Upper lobe of left lung (tissue), 6 donors: ENCODE measurements around the gene FRAT1. TPM values are rescaled to one million over a fixed set of nuclear protein-coding genes. Genes with fewer than 3 reads are reported as not detected.
"Not testable (repeated sequence)": the region's sequence is repeated elsewhere in the genome, so short reads cannot be mapped to it uniquely, and the experiment has no call there.

Experiments used
- ATAC-seq, 2 donors: fragments of 200-7000 bp; cut with Tn5 transposase; one replicate each; pipeline ENCODE4 v1.9.1; 2022; ENCODE audit warnings: mild to moderate bottlenecking in 2 of 2, moderate library complexity in 2 of 2; ENCODE audit not compliant: low FRiP score in 2 of 2
- DNase-seq, 2 donors: peaks; one replicate each; pipeline ENCODE4 v3.0.0-alpha.2; 2019 to 2020
- H3K27ac ChIP-seq, 4 donors: fragments of 200-600 bp; sonication (generic); one replicate each; pipeline ENCODE4 v1.5.1; 2016 to 2019
- H3K27me3 ChIP-seq, 4 donors: fragments of 200-600 bp; sonication (generic); one replicate each; pipeline ENCODE4 v1.5.1; 2017 to 2019
- H3K36me3 ChIP-seq, 4 donors: fragments of 200-600 bp; sonication (generic); one replicate each; pipeline ENCODE4 v1.5.1; 2016 to 2019
- H3K4me1 ChIP-seq, 4 donors: fragments of 200-600 bp; sonication (generic); one replicate each; pipeline ENCODE4 v1.5.1; 2018 to 2019
- H3K4me3 ChIP-seq, 4 donors: fragments of 200-600 bp; sonication (generic); one replicate each; pipeline ENCODE4 v1.5.1; 2017 to 2019; ENCODE audit warnings: mild to moderate bottlenecking in 2 of 4, moderate library complexity in 1 of 4
- H3K9me3 ChIP-seq, 4 donors: fragments of 200-600 bp; sonication (generic); one replicate each; pipeline ENCODE4 v1.5.1; 2018 to 2019
- EP300 ChIP-seq, 4 donors: sonication (generic); formaldehyde crosslinking; IDR thresholded peaks; one replicate each; pipeline ENCODE4 v1.5.1; 2017; ENCODE audit warnings: antibody characterized with exemption in 4 of 4, control low read depth in 2 of 4
- POLR2A ChIP-seq, 4 donors: fragments of 450-650 bp; IDR thresholded peaks; one replicate each; pipeline ENCODE4 v1.5.1; 2016 to 2017; ENCODE audit warnings: antibody characterized with exemption in 4 of 4, mild to moderate bottlenecking in 2 of 4
- POLR2AphosphoS5 ChIP-seq, 2 donors: sonication (generic); formaldehyde crosslinking; IDR thresholded peaks; one replicate each; pipeline ENCODE4 v1.5.1; 2017; ENCODE audit warnings: antibody characterized with exemption in 2 of 2
- WGBS, 2 donors: methylation state at CpG; one replicate each; pipeline ENCODE4 v1.1.5; 2017 to 2018; 5-methylcytosine and 5-hydroxymethylcytosine counted together
- total RNA-seq, 6 donors: library from RNA; depleted of rRNA in 4 of 6; stranded (reverse); fragments of >200 nt in 4 of 6; gene quantifications; one replicate each; pipeline versions ENCODE4 v1.1.0 to v1.2.1, GENCODE V29; 2016 to 2021
- TF ChIP-seq, protein P1 (sequence below), 6 experiments: fragments of 450-650 bp in 4 of 6; fragments of 200-600 bp in 2 of 6; sonication (generic) in 2 of 6; IDR thresholded peaks; one replicate each; pipeline ENCODE4 v1.5.1; 2016 to 2019; ENCODE audit warnings: antibody characterized with exemption in 6 of 6
- donor health status: DM: no; HTN: no; CAD: no; lungs with moderate emphysema.
- donor health status: DM: no; HTN: yes; CAD: no; lungs with severe emphysema.

The FRAT1 gene
- total RNA-seq, 6 donors from 2014 or later: 8.9 to 20.2 (median 15.4) TPM

GRCh38 chr10:97277551-97277950, 41.5 kb upstream of the FRAT1 start:
- DNase-seq (no peak), ATAC-seq (no peak)
- no peaks in the 10 kb centered on the region for H3K36me3 ChIP-seq
- H3K4me3 ChIP-seq: no peak overlapping the region
- H3K27ac ChIP-seq: no peak overlapping the region
- no peaks in the 10 kb centered on the region for H3K27me3 ChIP-seq
- H3K4me1 ChIP-seq: peaks cover 0 to 12% (median 11%) of the 10 kb centered on the region in 4 donors
- TF ChIP-seq, protein P1, sequence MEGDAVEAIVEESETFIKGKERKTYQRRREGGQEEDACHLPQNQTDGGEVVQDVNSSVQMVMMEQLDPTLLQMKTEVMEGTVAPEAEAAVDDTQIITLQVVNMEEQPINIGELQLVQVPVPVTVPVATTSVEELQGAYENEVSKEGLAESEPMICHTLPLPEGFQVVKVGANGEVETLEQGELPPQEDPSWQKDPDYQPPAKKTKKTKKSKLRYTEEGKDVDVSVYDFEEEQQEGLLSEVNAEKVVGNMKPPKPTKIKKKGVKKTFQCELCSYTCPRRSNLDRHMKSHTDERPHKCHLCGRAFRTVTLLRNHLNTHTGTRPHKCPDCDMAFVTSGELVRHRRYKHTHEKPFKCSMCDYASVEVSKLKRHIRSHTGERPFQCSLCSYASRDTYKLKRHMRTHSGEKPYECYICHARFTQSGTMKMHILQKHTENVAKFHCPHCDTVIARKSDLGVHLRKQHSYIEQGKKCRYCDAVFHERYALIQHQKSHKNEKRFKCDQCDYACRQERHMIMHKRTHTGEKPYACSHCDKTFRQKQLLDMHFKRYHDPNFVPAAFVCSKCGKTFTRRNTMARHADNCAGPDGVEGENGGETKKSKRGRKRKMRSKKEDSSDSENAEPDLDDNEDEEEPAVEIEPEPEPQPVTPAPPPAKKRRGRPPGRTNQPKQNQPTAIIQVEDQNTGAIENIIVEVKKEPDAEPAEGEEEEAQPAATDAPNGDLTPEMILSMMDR (IDR thresholded peaks at IDR 0.05): no peak
- no peak for TF ChIP-seq EP300 (IDR thresholded peaks at IDR 0.05)
- H3K9me3 ChIP-seq: no peaks in the 10 kb centered on the region
- WGBS, 2 donors: 71% methylated on average over 1 of the region's 1 CpG

- TF ChIP-seq POLR2AphosphoS5 (IDR thresholded peaks at IDR 0.05) (no peak), EP300 (IDR thresholded peaks at IDR 0.05) (no peak), POLR2A (IDR thresholded peaks at IDR 0.05) (no peak)
- TF ChIP-seq, protein P1 (IDR thresholded peaks at IDR 0.05): peak; percentile 46 to 71 (median 62)
- DNase-seq: no peak
Measured at GRCh38 chr10:97278491-97278989, 40.5 kb upstream of the FRAT1 start.

GRCh38 chr10:97279121-97279815, 39.8 kb upstream of the FRAT1 start:
- DNase-seq (peak in 1 of 2 donors; percentile 71), ATAC-seq (no peak)
- H3K36me3 ChIP-seq: no peaks in the 10 kb centered on the region
- H3K27me3 ChIP-seq: no peaks in the 10 kb centered on the region
- no peak overlapping the region for H3K4me3 ChIP-seq
- WGBS, 2 donors: 73 to 77% methylated on average over 9 of the region's 9 CpGs
- peak overlapping the region in 2 of 4 donors; percentile 60 to 70 for H3K27ac ChIP-seq
- TF ChIP-seq EP300 (IDR thresholded peaks at IDR 0.05): no peak
- TF ChIP-seq, protein P1 (IDR thresholded peaks at IDR 0.05): no peak
- TF ChIP-seq POLR2A (IDR thresholded peaks at IDR 0.05): no peak
- TF ChIP-seq POLR2AphosphoS5 (IDR thresholded peaks at IDR 0.05): no peak
- peaks cover 0 to 12% (median 11%) of the 10 kb centered on the region in 4 donors for H3K4me1 ChIP-seq
- no peaks in the 10 kb centered on the region for H3K9me3 ChIP-seq

More at GRCh38 chr10:97278491-97278989, 40.5 kb upstream of the FRAT1 start:
- H3K27me3 ChIP-seq: no peaks in the 10 kb centered on the region
- ATAC-seq: peak; percentile 62 to 89
- H3K4me1 ChIP-seq: peaks cover 0 to 12% (median 11%) of the 10 kb centered on the region in 4 donors
- no peaks in the 10 kb centered on the region for H3K9me3 ChIP-seq
- H3K27ac ChIP-seq: peak overlapping the region in 2 of 4 donors; percentile 60 to 70
- H3K36me3 ChIP-seq: no peaks in the 10 kb centered on the region
- H3K4me3 ChIP-seq: no peak overlapping the region

- no peak overlapping the region for H3K27ac ChIP-seq
- H3K27me3 ChIP-seq: no peaks in the 10 kb centered on the region
- H3K9me3 ChIP-seq: no peaks in the 10 kb centered on the region
- TF ChIP-seq POLR2A (IDR thresholded peaks at IDR 0.05) (no peak), POLR2AphosphoS5 (IDR thresholded peaks at IDR 0.05) (no peak), EP300 (IDR thresholded peaks at IDR 0.05) (no peak)
- TF ChIP-seq, protein P1 (IDR thresholded peaks at IDR 0.05): no peak
- DNase-seq (no peak), ATAC-seq (no peak)
- H3K4me3 ChIP-seq: no peak overlapping the region
- H3K36me3 ChIP-seq: no peaks in the 10 kb centered on the region
- H3K4me1 ChIP-seq: peaks cover 0 to 12% (median 11%) of the 10 kb centered on the region in 4 donors
- WGBS, 2 donors: 78 to 83% methylated on average over 3 of the region's 3 CpGs
Measured at GRCh38 chr10:97280783-97281182, 38.3 kb upstream of the FRAT1 start.

DNA sequence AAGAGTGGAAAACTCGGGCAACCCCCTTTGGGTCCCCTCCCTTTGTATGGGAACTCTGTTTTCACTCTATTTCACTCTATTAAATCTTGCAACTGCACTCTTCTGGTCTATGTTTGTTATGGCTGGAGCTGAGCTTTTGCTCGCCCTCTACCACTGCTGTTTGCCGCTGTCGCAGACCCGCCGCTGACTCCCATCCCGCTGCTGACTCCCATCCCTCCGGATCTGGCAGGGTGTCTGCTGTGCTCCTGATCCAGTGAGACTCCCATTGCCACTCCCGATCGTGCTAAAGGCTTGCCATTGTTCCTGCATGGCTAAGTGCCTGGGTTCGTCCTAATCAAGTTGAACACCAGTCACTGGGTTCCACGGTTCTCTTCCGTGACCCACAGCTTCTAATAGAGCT, 29.0 kb upstream of the FRAT1 start:
- DNase-seq: peak in 1 of 2 donors; percentile 58
- peaks cover 6 to 17% (median 8%) of the 10 kb centered on the region in 4 donors for H3K4me1 ChIP-seq
- ATAC-seq, H3K27me3 ChIP-seq, H3K9me3 ChIP-seq, H3K27ac ChIP-seq, H3K36me3 ChIP-seq, H3K4me3 ChIP-seq: not testable (repeated sequence)
- 96 to 98% methylated on average over 11 to 13 of the region's 13 CpGs for WGBS, 2 donors

DNA sequence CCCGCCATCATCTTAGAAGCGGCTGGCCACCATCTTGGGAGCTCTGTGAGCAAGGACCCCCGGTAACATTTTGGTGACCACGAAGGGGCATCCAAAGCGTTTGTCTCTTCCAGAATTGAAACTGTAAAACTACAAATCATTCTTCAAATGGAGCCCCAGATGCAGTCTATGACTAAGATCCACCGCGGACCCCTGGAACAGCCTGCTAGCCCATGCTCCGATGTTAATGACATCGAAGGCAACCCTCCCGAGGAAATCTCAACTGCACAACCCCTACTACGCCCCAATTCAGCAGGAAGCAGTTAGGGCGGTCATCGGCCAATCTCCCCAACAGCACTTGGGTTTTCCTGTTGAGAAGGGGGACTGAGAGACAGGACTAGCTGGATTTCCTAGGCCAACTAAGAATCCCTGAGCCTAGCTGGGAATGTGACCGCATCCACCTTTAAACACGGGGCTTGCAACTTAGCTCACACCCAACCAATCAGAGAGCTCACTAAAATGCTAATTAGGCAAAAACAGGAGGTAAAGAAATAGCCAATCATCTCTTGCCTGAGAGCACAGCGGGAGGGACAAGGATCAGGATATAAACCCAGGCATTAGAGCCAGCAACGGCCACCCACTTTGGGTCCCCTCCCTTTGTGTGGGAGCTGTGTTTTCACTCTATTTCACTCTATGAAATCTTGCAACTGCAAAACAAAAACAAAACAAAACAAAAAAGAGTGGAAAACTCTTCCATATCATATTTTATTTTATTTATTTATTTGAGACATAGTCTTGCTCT, 28.3 kb upstream of the FRAT1 start:
- DNase-seq, H3K27me3 ChIP-seq, ATAC-seq, H3K9me3 ChIP-seq, H3K36me3 ChIP-seq: not testable (repeated sequence)
- H3K27ac ChIP-seq: peak overlapping the region in 2 of 4 donors; percentile 90 to 96
- peak overlapping the region in 1 of 4 donors; percentile 100 for H3K4me3 ChIP-seq
- peaks cover 6 to 17% (median 8%) of the 10 kb centered on the region in 4 donors for H3K4me1 ChIP-seq
- 90 to 94% methylated on average over 4 to 17 of the region's 17 CpGs for WGBS, 2 donors
